ENCODE data around the gene SYPL2. TPM values are rescaled to one million over a fixed set of nuclear protein-coding genes. Genes with fewer than 3 reads are reported as not detected.

SYPL2 gene
- total and polyA plus RNA-seq, 4 donors, result 0.14 to 4.7 (median 3.7) TPM

GRCh38 chr1:109493805-109494539, 27.6 kb downstream of the SYPL2 start, which contains the start of gene CYB561D1:
Gene CYB561D1 (plus strand): TSS chr1:109494094. CDS start chr1:109494140, 46 bp downstream.
- peaks cover 0 to 15% (median 11%) of the 10 kb centered on the region in 4 donors for H3K36me3 ChIP-seq (ENCODE audit: control insufficient read depth in 4 of 4, insufficient read depth in 3 of 4, low read depth in 1 of 4, low read length in 3 of 4)
- WGBS, result under 1% methylated on average over 44 of the region's 44 CpGs
- H3K4me1 ChIP-seq (ENCODE audit: control insufficient read depth in 4 of 4, insufficient read depth in 4 of 4, low read length in 3 of 4), result peaks cover 0 to 12% (median 8%) of the 10 kb centered on the region in 4 donors

More at GRCh38 chr1:109493805-109494539, 27.6 kb downstream of the SYPL2 start, which contains the start of gene CYB561D1:
- no peaks in the 10 kb centered on the region for H3K9me3 ChIP-seq (ENCODE audit: control insufficient read depth in 4 of 4, low read length in 3 of 4)
- TF ChIP-seq HNF4G (IDR thresholded peaks at IDR 0.05) (no peak), EGR1 (IDR thresholded peaks at IDR 0.05; ENCODE audit: low read depth in 2 of 2) (no peak), RAD21 (IDR thresholded peaks at IDR 0.05) (peak; percentile 70 to 81), SP1 (IDR thresholded peaks at IDR 0.05) (no peak), FOXA2 (IDR thresholded peaks at IDR 0.05) (no peak), FOXA1 (IDR thresholded peaks at IDR 0.05) (no peak), REST (IDR thresholded peaks at IDR 0.05) (peak; percentile 45), NR2F2 (IDR thresholded peaks at IDR 0.05) (no peak), TAF1 (conservative IDR thresholded peaks at IDR 0.05) (no peak), JUND (IDR thresholded peaks at IDR 0.05) (no peak), HNF4A (conservative IDR thresholded peaks at IDR 0.05) (no peak), YY1 (IDR thresholded peaks at IDR 0.05) (peak; percentile 61), GABPA (IDR thresholded peaks at IDR 0.05 in 1 of 2, conservative IDR thresholded peaks at IDR 0.05 in 1 of 2) (peak in 1 of 2 donors; percentile 59), RXRA (IDR thresholded peaks at IDR 0.05) (no peak)
- TF ChIP-seq, protein P1, sequence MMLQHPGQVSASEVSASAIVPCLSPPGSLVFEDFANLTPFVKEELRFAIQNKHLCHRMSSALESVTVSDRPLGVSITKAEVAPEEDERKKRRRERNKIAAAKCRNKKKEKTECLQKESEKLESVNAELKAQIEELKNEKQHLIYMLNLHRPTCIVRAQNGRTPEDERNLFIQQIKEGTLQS (IDR thresholded peaks at IDR 0.05), result no peak
- TF ChIP-seq, protein P2, sequence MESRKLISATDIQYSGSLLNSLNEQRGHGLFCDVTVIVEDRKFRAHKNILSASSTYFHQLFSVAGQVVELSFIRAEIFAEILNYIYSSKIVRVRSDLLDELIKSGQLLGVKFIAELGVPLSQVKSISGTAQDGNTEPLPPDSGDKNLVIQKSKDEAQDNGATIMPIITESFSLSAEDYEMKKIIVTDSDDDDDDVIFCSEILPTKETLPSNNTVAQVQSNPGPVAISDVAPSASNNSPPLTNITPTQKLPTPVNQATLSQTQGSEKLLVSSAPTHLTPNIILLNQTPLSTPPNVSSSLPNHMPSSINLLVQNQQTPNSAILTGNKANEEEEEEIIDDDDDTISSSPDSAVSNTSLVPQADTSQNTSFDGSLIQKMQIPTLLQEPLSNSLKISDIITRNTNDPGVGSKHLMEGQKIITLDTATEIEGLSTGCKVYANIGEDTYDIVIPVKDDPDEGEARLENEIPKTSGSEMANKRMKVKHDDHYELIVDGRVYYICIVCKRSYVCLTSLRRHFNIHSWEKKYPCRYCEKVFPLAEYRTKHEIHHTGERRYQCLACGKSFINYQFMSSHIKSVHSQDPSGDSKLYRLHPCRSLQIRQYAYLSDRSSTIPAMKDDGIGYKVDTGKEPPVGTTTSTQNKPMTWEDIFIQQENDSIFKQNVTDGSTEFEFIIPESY (IDR thresholded peaks at IDR 0.05), result no peak
- TF ChIP-seq, protein P3, sequence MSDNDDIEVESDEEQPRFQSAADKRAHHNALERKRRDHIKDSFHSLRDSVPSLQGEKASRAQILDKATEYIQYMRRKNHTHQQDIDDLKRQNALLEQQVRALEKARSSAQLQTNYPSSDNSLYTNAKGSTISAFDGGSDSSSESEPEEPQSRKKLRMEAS (IDR thresholded peaks at IDR 0.05), result no peak
- TF ChIP-seq, protein P4, sequence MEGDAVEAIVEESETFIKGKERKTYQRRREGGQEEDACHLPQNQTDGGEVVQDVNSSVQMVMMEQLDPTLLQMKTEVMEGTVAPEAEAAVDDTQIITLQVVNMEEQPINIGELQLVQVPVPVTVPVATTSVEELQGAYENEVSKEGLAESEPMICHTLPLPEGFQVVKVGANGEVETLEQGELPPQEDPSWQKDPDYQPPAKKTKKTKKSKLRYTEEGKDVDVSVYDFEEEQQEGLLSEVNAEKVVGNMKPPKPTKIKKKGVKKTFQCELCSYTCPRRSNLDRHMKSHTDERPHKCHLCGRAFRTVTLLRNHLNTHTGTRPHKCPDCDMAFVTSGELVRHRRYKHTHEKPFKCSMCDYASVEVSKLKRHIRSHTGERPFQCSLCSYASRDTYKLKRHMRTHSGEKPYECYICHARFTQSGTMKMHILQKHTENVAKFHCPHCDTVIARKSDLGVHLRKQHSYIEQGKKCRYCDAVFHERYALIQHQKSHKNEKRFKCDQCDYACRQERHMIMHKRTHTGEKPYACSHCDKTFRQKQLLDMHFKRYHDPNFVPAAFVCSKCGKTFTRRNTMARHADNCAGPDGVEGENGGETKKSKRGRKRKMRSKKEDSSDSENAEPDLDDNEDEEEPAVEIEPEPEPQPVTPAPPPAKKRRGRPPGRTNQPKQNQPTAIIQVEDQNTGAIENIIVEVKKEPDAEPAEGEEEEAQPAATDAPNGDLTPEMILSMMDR (IDR thresholded peaks at IDR 0.05; ENCODE audit: low read depth, low read length, missing input control), result peak; percentile 91
- no peaks in the 10 kb centered on the region for H3K27me3 ChIP-seq (ENCODE audit: control insufficient read depth in 4 of 4, insufficient read depth in 4 of 4, low read length in 3 of 4)
- DNase-seq (ENCODE audit: low spot score), result peak; percentile 88
- H3K4me3 ChIP-seq (ENCODE audit: low read depth in 1 of 3, low read length in 3 of 3), result peak within 1 kb of the TSS; percentile 74 to 87 (median 84)
- peak within 1 kb of the TSS; percentile 34 to 77 for H3K27ac ChIP-seq (ENCODE audit: low read depth in 1 of 2, low read length in 2 of 2)
- peak within 1 kb of the TSS in 1 of 2 donors; percentile 42 for H3K9ac ChIP-seq (ENCODE audit: low read depth in 1 of 2, low read length in 2 of 2)
